Astrocyte (in vitro differentiated cells and primary cell): Measurements from ENCODE around the gene RABEP2.

Source experiments
- CTCF ChIP-seq: IDR thresholded peaks from 2 replicates; pipeline ENCODE4 v1.5.1; 2011; ENCODE audit warnings: low read depth, mild to moderate bottlenecking, inconsistent platforms, low read length, moderate library complexity; ENCODE audit not compliant: insufficient read depth
- EZH2 ChIP-seq: IDR thresholded peaks from 2 replicates; pipeline ENCODE4 v1.6.1; 2012; ENCODE audit warnings: mild to moderate bottlenecking, low read length, inconsistent platforms; ENCODE audit not compliant: insufficient read depth

GRCh38 chr16:28898942-28899341, 26.1 kb downstream of the RABEP2 start:
- no peak for TF ChIP-seq CTCF
- no peak for TF ChIP-seq EZH2
